A549 treated with DMSO at 1 μM for 4 hours (cell line): ENCODE measurements around the gene PPP4R3B. TPM values are rescaled to one million over a fixed set of nuclear protein-coding genes. Genes with fewer than 3 reads are reported as not detected.

Experiments used
- total RNA-seq: library from RNA; stranded (reverse); fragments of 200-300 nt; extraction: Qiagen RNA extraction; gene quantifications from 5 replicates; pipeline ENCODE4 v1.2.3, GENCODE V29; 2022; ENCODE audit warnings: low read depth

Gene PPP4R3B
- 27.6 to 43.3 TPM (median 38.9 TPM) in 5 replicates for total RNA-seq

GRCh38 chr2:55617175-55618024 is at the start of gene PPP4R3B:
TSS of gene PPP4R3B (minus strand) at chr2:55617622. CDS start at chr2:55617285, 337 bp downstream.

Other genes starting within 250 kb of the PPP4R3B start
- 22.8 to 38.2 TPM (median 30.6 TPM) in 5 replicates for gene CCDC88A, start 197.8 kb downstream of the PPP4R3B start, total RNA-seq
- gene CFAP36, start 97.9 kb downstream of the PPP4R3B start, total RNA-seq, result 41.5 to 58.1 TPM (median 48.9 TPM) in 5 replicates
- gene PNPT1, start 76.2 kb upstream of the PPP4R3B start, total RNA-seq, result 32.8 to 70.3 TPM (median 39.8 TPM) in 5 replicates